HG02642 (cell line): ENCODE measurements around the gene ZFAND6.
"Not testable (repeated sequence)": the region's sequence is repeated elsewhere in the genome, so short reads cannot be mapped to it uniquely, and the experiment has no call there.

Source experiments
- ATAC-seq: cut with Tn5 transposase; IDR thresholded peaks from one replicate; pipeline ENCODE4 v1.9.1; 2021; ENCODE audit warnings: mild to moderate bottlenecking; ENCODE audit not compliant: unreplicated experiment, poor library complexity

Gene ZFAND6

GRCh38 chr15:80136854-80137253 lies 77.4 kb downstream of the ZFAND6 start:
- no peak for ATAC-seq

DNA sequence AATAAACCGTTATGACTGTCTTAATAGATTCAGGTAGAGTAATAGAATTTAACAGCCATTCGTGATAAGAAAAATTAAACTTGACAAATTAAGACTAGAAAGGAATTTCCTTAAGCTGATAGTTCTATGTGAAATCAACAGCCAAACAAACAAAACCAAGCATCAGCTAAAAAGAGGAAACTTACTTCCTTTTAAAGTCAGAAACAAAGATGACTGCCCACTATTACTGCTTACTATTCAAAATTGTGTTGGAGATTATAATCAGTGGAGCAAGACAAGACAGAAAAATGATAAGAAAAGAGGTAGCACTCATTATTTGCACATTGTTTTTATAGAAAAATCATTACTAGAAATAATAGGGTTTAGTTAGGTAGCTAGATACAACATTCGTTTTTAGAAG lies 79.5 kb downstream of the ZFAND6 start:
- ATAC-seq, result no peak

DNA sequence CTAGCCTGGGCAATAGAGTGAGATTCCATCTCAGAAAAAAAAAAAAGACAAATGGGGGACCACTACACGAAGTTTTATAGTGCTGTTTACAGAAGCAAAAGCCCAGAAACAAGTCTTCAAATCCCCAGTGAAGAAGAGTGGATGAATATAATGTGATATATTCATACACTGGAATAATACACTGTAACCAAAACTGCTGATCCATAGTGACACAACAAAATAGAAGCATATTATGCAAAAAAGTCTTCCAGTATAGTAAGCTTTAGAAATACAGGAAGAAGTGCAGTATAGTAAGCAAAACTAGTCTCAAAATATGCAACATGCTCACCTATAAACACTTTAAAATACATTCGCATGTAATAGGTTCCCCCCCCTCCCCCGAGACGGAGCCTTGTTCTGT lies 81.4 kb downstream of the ZFAND6 start:
- no peak for ATAC-seq

DNA sequence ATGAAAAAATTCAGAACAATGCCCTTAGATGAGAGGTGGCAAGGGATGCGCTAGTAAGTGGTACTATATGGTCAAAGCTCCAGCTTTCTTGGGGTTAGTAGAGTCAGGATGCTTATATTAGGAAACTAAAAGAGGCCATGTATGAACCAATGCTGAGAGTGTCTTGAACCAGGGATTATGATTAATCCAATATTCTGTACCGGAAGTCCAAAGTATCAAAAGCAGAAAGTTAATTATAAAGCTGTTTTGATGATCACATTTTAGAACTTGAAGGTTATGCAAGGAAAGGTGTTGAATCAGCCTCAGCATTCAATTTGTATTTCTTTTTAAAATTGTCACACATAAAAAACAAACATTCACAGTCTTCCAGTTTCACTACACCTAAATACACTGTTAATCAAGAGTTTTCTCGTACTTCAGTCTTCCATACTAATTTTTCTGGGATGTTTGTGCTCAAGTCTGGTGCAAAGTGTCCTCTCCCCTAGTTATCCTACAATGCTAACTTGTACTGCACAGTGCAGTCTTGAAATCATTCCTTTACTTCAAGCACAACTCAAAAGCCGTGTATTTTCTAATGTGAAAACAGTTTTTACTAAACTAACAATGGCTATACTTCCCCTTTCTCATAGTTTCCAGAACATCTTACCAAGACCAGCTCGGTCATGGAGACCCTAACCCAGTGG lies 82.6 kb downstream of the ZFAND6 start:
- ATAC-seq, result no peak

DNA sequence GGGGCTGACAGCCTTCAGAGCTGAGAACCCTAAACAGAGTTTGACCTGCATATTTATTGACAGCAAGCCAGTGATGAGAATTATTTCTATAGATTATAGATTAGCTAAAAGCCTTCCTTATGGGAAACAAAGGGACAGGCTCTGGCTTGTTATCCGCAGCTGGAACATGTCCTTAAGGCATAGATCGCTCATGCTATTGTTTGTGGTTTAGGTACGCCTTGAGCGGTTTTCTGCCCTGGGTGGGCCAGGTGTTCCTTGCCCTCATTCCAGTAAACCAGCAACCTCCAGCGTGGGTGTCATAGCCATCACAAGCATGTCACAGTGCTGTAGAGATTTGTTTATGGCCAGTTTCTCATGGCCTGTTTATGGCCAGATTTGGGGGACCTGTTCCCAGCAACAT lies 83.2 kb downstream of the ZFAND6 start:
- ATAC-seq, result no peak

GRCh38 chr15:80151148-80151547 lies 91.7 kb downstream of the ZFAND6 start:
- no peak for ATAC-seq

GRCh38 chr15:80151576-80151975 lies 92.1 kb downstream of the ZFAND6 start:
- ATAC-seq, result no peak

DNA sequence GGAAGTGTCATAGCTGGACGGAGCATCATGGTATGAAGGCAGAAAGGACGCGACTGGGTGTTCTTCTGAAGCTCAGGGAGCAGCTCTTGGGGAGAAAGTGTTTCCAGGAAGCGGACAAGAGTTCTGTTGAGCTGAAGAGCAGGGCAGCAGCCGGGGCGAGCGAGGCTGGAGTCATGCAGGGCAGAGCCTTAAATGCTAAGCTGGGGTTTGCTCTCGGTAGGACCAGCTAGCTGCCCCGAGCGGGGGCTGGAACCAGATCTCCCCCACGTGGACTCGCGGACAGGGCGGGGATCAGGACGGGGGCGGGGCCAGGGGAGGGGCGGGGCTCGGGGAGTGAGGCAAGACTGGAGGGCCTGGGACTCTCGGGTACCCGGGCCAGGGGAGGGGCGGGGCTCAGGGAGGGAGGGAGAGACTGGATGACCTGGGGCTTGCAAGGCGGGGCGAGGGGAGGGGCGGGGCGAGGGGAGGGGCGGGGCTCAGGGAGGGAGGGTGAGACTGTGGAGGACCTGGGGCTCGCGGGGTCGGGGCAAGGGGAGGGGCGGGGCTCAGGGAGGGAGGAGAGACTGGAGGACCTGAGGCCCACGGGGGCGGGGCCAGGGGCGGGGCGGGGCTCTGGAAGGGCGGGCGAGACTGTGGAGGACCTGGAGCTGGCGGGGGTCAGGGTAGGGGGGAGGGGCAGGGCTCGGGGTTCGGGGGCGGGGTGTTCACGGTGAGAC lies 92.9 kb downstream of the ZFAND6 start:
- ATAC-seq, result peak; percentile 67

DNA sequence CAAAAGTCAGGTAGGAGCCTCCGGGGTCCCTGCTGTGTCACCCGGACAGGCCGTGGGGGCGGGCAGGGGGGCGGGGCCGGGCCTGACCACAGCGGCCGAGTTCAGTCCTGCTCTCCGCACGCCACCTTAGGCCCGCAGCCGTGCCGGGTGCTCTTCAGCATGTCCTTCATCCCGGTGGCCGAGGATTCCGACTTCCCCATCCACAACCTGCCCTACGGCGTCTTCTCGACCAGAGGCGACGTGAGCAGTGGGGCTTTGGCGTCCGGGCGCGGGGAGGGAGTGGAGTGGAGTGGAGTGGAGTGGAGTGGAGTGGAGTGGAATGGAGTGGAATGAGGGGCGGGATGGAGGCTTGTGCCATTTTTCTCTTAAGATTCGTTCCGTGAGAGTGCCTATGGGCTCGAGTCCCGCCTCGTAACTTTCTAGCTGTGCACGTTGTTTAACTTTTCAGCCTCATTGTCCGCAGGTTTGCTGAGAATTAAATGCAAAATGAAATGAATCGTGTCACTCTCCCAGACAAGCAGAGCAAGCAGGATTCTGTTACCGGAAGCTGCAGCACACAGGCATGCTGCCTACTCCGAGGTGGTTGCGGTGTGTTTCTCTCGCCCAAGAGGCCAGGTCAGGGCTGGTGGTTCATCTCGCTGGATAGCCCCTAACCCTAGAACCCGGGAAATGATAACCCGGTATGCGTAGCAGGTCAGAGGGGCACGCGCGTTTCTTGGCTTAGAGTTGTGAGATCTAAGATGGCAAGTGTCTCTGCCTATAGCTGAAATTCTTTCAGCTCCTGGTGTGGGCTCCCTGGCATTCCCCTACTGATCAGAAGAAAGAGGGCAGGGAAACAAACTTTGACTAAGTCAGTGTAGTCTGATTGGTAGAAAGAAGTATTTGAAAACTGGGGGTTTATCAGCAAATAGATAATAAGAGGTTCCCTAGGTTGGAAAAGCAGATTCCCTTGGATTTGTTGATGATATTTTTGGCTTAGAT lies 93.7 kb downstream of the ZFAND6 start, which contains the start of gene FAH:
FAH (plus strand) TSS at position 104 of the 981 bp plus-strand sequence; CDS start at position 160, 56 bp downstream.
- peak; percentile 57 for ATAC-seq

DNA sequence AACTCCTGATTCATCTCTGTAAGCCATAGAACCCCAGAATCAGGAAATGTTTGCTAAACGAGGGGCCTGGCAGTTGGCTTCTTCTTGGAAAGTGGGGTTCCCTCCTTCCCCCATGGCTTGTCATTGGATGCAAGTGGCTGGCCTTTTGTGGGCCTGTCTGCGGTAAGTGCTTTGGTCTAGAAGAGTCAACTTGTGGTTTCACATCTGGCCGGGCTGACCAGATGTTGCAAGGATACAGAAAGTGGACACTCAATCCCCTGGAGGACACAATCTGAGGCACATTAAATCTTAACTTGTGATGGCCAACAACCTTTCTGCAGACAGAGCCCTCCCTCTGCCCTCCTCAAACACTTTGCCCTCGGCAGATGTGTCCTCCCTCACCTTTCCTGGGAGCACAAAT lies 94.4 kb downstream of the ZFAND6 start:
- no peak for ATAC-seq

- no peak for ATAC-seq
These were observed 94.9 kb downstream of the ZFAND6 start for GRCh38 chr15:80154336-80154735.

DNA sequence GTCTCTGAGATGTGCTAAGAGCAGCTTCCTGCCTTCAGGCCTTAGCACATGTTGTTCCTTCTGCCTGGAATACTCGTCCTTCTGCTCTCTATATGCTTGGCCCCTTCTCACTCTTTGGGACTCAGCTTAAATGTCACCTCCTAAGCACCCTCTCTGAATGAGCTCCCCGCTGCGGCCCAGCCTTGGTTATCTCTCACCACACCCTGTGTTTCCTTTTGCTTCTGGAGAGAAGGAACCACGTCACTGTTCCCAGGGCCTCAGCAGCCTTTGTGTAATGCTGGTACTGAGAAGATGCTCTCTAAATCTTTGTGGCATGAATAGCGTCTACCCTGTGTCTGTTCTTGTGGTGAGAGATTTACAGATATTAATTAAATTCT lies 95.5 kb downstream of the ZFAND6 start:
- no peak for ATAC-seq

DNA sequence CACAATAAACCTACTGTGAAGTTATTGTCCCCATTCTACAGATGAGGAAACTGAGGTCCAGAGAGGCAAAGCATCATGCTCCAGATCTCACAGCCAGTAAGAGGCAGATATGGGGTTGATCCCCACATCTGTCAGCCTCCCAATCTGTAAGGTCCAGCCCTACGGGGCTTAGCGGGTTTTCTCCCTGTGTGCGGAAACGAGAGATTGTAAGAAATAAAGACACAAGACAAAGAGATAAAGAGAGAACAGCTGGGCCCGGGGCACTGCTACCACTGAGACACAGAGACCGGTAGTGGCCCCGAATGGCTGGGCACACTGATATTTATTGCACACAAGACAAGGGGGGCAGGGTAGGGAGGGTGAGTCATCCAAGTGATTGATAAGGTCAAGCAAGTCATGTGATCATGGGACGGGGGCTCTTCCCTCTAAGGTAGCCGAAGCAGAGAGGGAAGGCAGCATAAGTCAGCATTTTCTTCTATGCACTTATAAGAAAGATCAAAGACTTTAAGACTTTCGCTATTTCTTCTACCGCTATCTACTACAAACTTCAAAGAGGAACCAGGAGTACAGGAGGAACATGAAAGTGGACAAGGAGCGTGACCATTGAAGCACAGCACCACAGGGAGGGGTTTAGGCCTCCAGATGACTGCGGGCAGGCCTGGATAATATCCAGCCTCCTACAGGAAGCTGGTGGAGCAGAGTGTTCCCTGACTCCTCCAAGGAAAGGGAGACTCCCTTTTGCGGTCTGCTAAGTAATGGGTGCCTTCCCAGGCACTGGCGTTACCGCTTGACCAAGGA lies 96.1 kb downstream of the ZFAND6 start:
- ATAC-seq, result not testable (repeated sequence)

DNA sequence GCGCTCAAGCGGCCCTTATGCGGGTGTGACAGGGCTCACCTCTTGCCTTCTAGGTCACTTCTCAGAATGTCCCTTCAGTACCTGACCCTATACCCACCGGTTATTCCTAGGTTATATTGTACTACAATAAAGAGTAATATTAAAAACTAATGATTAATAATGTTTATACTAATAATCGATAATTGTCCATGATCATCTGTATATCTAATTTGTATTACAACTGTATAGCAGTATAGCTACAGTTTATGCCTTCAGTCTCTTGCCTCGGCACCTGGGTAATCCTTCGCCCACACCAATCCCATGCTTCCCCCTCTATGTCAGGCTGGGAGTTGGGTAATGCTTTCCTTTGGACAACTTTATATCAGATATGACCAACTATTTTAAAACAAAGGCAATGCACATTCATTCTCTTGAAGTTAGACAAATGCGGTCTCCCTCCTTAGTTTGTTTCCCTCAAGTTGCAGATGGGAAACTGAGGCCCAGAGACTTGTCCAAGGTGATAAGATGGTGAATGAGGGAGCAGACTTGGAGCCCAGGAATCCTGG lies 96.8 kb downstream of the ZFAND6 start:
- no peak for ATAC-seq

DNA sequence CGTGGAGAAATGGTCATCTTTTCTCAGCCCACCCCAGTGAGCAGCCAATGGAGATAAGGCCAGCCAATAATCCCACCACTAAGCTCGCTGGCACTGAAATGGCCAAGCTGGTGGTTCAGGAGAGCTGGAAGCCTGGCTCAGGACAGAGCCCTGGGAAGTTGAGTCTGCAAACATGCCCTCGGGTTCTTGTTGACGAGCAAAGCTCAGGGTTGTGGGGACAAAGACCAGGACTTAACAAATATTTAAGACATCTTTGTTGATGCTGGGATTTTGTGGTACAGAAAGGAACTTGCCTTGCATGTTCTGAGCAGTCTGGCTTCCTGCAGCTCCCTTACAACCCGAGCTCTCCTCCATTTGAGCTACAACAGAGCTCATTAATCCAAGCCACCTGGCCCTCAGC lies 97.7 kb downstream of the ZFAND6 start:
- ATAC-seq, result no peak

- ATAC-seq, result no peak
These were observed 99.8 kb downstream of the ZFAND6 start for GRCh38 chr15:80159301-80159700.

DNA sequence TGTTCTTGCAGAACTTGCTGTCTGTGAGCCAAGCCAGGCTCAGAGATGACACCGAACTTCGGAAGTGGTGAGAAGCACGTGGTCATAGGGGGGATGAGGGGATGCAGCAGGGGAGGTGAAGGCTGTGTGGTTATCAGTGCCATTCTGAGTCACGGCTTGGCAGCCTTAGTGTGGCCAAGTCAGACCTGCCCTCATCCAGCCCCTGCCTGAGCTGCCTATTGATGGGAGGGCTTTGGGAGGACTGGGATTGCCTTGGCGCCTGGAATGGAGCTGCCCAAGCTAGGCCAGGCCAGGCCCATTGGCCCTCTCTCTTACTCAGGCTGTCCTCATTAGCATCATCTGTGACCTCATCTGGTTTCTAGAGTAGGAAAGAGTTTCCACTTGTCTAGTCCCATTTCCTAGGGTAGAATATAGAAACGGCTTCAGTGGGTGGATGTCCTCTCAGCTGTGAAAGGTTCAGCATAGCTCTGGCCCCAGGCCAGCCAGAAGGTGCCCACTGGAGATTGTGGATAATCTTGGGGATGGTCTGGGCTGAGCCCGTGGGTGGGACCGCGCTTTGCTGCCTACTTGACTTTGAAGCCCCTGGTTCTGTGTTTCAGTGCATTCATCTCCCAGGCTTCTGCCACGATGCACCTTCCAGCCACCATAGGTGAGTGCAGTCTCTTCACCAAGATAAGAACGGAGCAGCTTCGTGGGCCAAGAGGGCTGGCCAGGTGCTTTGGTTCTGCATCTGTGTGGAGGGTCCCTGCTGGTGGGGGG lies 100.5 kb downstream of the ZFAND6 start:
- ATAC-seq, result peak; percentile 43

DNA sequence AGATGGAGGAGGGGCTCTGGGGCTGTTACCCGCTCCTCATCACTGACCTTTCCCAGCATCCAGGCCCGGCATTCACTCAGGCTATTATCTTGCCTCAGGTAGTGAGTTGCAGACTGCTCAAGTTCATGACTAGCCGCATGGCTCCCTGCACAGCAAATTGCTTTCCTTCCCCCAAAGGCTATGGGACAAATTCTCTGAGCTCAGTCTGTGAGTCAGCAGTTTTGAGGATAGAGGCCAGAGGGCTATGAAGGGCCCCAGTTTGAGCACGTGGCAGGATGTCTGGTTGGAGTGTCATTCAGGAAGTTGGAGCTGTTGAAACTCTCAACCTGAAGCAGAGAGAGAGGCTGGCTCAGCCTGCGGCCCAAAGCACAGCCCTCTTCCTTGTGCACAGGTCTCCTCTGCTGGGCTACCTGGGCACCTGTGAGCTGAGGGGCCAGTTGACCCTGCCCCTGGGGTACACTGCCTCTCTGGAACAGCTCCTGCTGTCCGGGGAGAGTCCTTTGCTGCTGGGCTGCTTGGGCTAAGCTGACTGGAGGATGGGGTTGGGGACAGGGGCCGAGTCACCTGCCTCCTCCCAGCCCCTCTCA lies 101.2 kb downstream of the ZFAND6 start:
- peak; percentile 76 for ATAC-seq
